Uterus (tissue), 4 donors: Measurements from ENCODE around the gene CRB1. TPM values are rescaled to one million over a fixed set of nuclear protein-coding genes. Genes with fewer than 3 reads are reported as not detected.

Source experiments
- DNase-seq, 2 donors: peaks; one replicate each; pipeline ENCODE4 v3.0.0-alpha.2; 2019 to 2020
- H3K27ac ChIP-seq, 2 donors: fragments of 200-600 bp; sonication (generic); 1 replicate in 1 of 2; 2 replicates in 1 of 2; pipeline ENCODE4 v1.5.1; 2016 to 2018
- H3K27me3 ChIP-seq, 2 donors: fragments of 200-600 bp; sonication (generic); one replicate each; pipeline ENCODE4 v1.5.1; 2018 to 2019; ENCODE audit warnings: control low read depth in 1 of 2
- H3K36me3 ChIP-seq, 2 donors: fragments of 200-600 bp; sonication (generic); one replicate each; pipeline ENCODE4 v1.5.1; 2019; ENCODE audit warnings: control low read depth in 1 of 2
- H3K4me1 ChIP-seq, 2 donors: fragments of 200-600 bp; sonication (generic); one replicate each; pipeline ENCODE4 v1.5.1; 2018 to 2019; ENCODE audit warnings: control low read depth in 1 of 2
- H3K4me3 ChIP-seq, 2 donors: fragments of 200-600 bp; sonication (generic); 1 replicate in 1 of 2; 2 replicates in 1 of 2; pipeline ENCODE4 v1.5.1; 2018 to 2019; ENCODE audit warnings: mild to moderate bottlenecking in 1 of 2
- H3K9me3 ChIP-seq, 2 donors: fragments of 200-600 bp; sonication (generic); one replicate each; pipeline ENCODE4 v1.5.1; 2019; ENCODE audit warnings: control low read depth in 1 of 2
- CTCF ChIP-seq, 4 experiments: fragments of 200-600 bp in 2 of 4; fragments of 450-650 bp in 2 of 4; sonication (generic) in 2 of 4; IDR thresholded peaks; one replicate each; pipeline ENCODE4 v1.5.1; 2016 to 2019; ENCODE audit warnings: antibody characterized with exemption in 4 of 4, mild to moderate bottlenecking in 2 of 4, moderate library complexity in 1 of 4
- POLR2A ChIP-seq, 2 donors: fragments of 450-650 bp; IDR thresholded peaks; one replicate each; pipeline ENCODE4 v1.6.1; 2016; ENCODE audit warnings: antibody characterized with exemption in 2 of 2, mild to moderate bottlenecking in 1 of 2, moderate library complexity in 1 of 2
- intact Hi-C: fragments of 100-400 bp; cut with DNase I; formaldehyde crosslinking; loops from one replicate; pipeline ENCODE4 v1.15.1; 2023; ENCODE audit warnings: low total_unique reads
- total RNA-seq, 4 donors: library from RNA; depleted of rRNA in 3 of 4; stranded (reverse); fragments of >200 nt in 3 of 4; gene quantifications; one replicate each; pipeline versions ENCODE4 v1.1.0 to v1.2.4, GENCODE V29; 2014 to 2023
- donor health status: DM: yes; HTN: yes; CAD: no.

The CRB1 gene
- total RNA-seq, 4 donors from 2014 or later = 0.55 to 1.0 TPM; not detected in 2

- Histone ChIP-seq H3K27ac (no peak overlapping the region), H3K4me3 (no peak overlapping the region), H3K4me1 (no peaks in the 10 kb centered on the region), H3K9me3 (no peaks in the 10 kb centered on the region), H3K27me3 (no peaks in the 10 kb centered on the region), H3K36me3 (no peaks in the 10 kb centered on the region)
- TF ChIP-seq CTCF (IDR thresholded peaks at IDR 0.05) (no peak), POLR2A (IDR thresholded peaks at IDR 0.05) (no peak)
- no peak for DNase-seq
- intact Hi-C loops = no loop called here
These were observed 37.9 kb downstream of the CRB1 start for GRCh38 chr1:197305925-197306324.

- TF ChIP-seq CTCF (IDR thresholded peaks at IDR 0.05) = no peak
- no peak for TF ChIP-seq POLR2A (IDR thresholded peaks at IDR 0.05)
- DNase-seq = no peak
- Histone ChIP-seq H3K4me1 (no peaks in the 10 kb centered on the region), H3K4me3 (no peak overlapping the region), H3K36me3 (no peaks in the 10 kb centered on the region), H3K27me3 (no peaks in the 10 kb centered on the region), H3K9me3 (no peaks in the 10 kb centered on the region), H3K27ac (no peak overlapping the region)
- intact Hi-C loops = no loop called here
These were observed 38.5 kb downstream of the CRB1 start for GRCh38 chr1:197306381-197307062.

GRCh38 chr1:197307136-197307535 lies 39.1 kb downstream of the CRB1 start:
- H3K27ac ChIP-seq = no peak overlapping the region
- H3K36me3 ChIP-seq = no peaks in the 10 kb centered on the region
- H3K9me3 ChIP-seq = no peaks in the 10 kb centered on the region
- no peak for TF ChIP-seq POLR2A (IDR thresholded peaks at IDR 0.05)
- no peak for TF ChIP-seq CTCF (IDR thresholded peaks at IDR 0.05)
- no peak overlapping the region for H3K4me3 ChIP-seq
- DNase-seq = no peak
- H3K27me3 ChIP-seq = no peaks in the 10 kb centered on the region
- intact Hi-C loops = no loop called here
- H3K4me1 ChIP-seq = no peaks in the 10 kb centered on the region

GRCh38 chr1:197307551-197307950 lies 39.5 kb downstream of the CRB1 start:
- Histone ChIP-seq H3K27me3 (no peaks in the 10 kb centered on the region), H3K4me1 (no peaks in the 10 kb centered on the region), H3K9me3 (no peaks in the 10 kb centered on the region), H3K4me3 (no peak overlapping the region), H3K27ac (no peak overlapping the region), H3K36me3 (no peaks in the 10 kb centered on the region)
- no peak for DNase-seq
- intact Hi-C loops = no loop called here
- TF ChIP-seq POLR2A (IDR thresholded peaks at IDR 0.05) (no peak), CTCF (IDR thresholded peaks at IDR 0.05) (no peak)

GRCh38 chr1:197311081-197311480 lies 43.0 kb downstream of the CRB1 start:
- intact Hi-C loops = no loop called here

More at GRCh38 chr1:197311081-197311480, 43.0 kb downstream of the CRB1 start:
- Histone ChIP-seq H3K9me3 (no peaks in the 10 kb centered on the region), H3K27me3 (no peaks in the 10 kb centered on the region), H3K4me1 (no peaks in the 10 kb centered on the region), H3K36me3 (no peaks in the 10 kb centered on the region), H3K27ac (no peak overlapping the region), H3K4me3 (no peak overlapping the region)
- TF ChIP-seq POLR2A (IDR thresholded peaks at IDR 0.05) (no peak), CTCF (IDR thresholded peaks at IDR 0.05) (no peak)
- no peak for DNase-seq
